ENCODE data around the gene PPFIBP2.

Gene PPFIBP2

GRCh38 chr11:7570938-7571521 lies 57.2 kb downstream of the PPFIBP2 start:
- no peak overlapping the region for H3K4me3 ChIP-seq (ENCODE audit: low read depth, low read length)
- DNase-seq (ENCODE audit: low read depth), result no peak
- TF ChIP-seq CTCF (IDR thresholded peaks at IDR 0.05; ENCODE audit: low read depth, low read length, missing control alignments), result peak; percentile 11

- DNase-seq (ENCODE audit: low read depth), result no peak
- peak; percentile 76 for TF ChIP-seq CTCF (IDR thresholded peaks at IDR 0.05; ENCODE audit: low read depth, low read length, missing control alignments)
- no peak overlapping the region for H3K4me3 ChIP-seq (ENCODE audit: low read depth, low read length)
These were observed 57.8 kb downstream of the PPFIBP2 start for GRCh38 chr11:7571640-7572000.

GRCh38 chr11:7572001-7572712 lies 58.4 kb downstream of the PPFIBP2 start:
- TF ChIP-seq CTCF (IDR thresholded peaks at IDR 0.05; ENCODE audit: low read depth, low read length, missing control alignments), result no peak
- H3K4me3 ChIP-seq (ENCODE audit: low read depth, low read length), result no peak overlapping the region
- DNase-seq (ENCODE audit: low read depth), result no peak

GRCh38 chr11:7573193-7573557 lies 59.4 kb downstream of the PPFIBP2 start:
- no peak for DNase-seq (ENCODE audit: low read depth)

GRCh38 chr11:7573558-7574296 lies 59.9 kb downstream of the PPFIBP2 start:
- TF ChIP-seq CTCF (IDR thresholded peaks at IDR 0.05; ENCODE audit: low read depth, low read length, missing control alignments), result no peak
- no peak for DNase-seq (ENCODE audit: low read depth)

More at GRCh38 chr11:7573193-7573557, 59.4 kb downstream of the PPFIBP2 start:
- H3K4me3 ChIP-seq (ENCODE audit: low read depth, low read length), result no peak overlapping the region
- no peak for TF ChIP-seq CTCF (IDR thresholded peaks at IDR 0.05; ENCODE audit: low read depth, low read length, missing control alignments)

GRCh38 chr11:7574491-7575130 lies 60.8 kb downstream of the PPFIBP2 start:
- no peak overlapping the region for H3K4me3 ChIP-seq (ENCODE audit: low read depth, low read length)
- DNase-seq (ENCODE audit: low read depth), result no peak
- TF ChIP-seq CTCF (IDR thresholded peaks at IDR 0.05; ENCODE audit: low read depth, low read length, missing control alignments), result no peak

More at GRCh38 chr11:7573558-7574296, 59.9 kb downstream of the PPFIBP2 start:
- no peak overlapping the region for H3K4me3 ChIP-seq (ENCODE audit: low read depth, low read length)
